Embryonic facial prominence (tissue), 1 donor: ENCODE results near the gene MTRFR.

Experiments used
- DNase-seq: peaks from one replicate; pipeline ENCODE4 v3.0.0-alpha.2; 2016; ENCODE audit errors: extremely low spot score

MTRFR gene

GRCh38 chr12:123270214-123271000 is 37.2 kb downstream of the MTRFR start:
- DNase-seq = no peak

DNA sequence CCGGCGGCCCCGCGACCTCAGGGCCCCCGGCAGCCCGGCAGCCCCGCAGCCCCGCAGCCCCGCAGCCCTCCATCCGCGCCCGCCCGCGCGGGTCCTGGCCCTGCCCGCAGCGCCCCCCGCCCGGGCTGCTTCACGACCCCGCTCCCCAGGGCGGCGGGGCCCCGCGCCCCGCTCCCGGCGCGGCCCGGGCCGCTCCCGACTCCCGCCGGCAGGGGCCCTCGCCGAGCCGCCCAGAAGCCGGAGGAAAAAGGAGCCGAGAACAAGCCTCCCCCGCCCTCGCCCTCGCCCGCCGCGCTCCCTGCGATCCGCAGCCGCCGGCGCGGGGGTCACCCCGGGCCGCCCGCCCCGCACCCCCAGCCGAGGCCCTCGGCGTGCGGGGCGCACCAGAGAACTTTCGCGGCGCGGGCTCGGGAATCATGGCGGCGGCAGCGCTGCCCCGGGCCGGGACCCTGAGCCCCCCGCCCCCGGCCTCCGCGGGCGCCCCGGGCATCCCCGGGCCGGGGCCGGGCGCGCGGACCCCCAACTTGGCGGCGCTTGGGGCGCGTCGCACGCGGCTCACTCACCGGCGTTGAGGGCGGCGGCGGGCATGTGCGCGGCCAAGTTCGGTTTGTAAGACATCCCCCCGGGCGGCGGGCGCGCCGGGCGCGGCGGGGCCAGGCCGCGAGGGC is 37.9 kb downstream of the MTRFR start:
- DNase-seq = no peak

GRCh38 chr12:123273166-123273565 is 39.9 kb downstream of the MTRFR start:
- no peak for DNase-seq

DNA sequence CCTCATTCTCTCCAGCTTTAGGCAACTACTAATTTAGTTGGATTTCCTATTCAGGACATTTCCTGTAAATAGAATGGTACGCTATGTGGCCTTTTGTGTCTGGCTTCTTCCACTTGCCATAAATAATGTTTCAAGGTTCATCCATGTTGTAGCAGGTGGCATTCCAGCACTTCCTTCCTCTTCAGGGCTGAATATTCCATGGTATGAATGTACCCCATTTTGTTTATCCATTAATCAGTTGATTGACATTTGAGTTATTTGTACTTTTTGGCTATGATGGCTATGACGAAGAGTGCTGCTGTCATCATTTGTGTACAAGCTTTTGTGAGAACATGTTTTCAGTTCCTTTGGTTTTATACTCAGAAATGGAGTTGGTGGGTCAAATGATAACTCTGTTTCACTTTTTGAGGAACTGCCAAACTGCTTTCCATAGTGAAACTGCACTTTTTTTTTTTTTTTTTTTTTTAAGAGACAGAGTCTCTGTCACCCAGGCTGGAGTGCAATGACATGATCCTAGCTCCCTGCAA is 44.9 kb downstream of the MTRFR start:
- no peak for DNase-seq

DNA sequence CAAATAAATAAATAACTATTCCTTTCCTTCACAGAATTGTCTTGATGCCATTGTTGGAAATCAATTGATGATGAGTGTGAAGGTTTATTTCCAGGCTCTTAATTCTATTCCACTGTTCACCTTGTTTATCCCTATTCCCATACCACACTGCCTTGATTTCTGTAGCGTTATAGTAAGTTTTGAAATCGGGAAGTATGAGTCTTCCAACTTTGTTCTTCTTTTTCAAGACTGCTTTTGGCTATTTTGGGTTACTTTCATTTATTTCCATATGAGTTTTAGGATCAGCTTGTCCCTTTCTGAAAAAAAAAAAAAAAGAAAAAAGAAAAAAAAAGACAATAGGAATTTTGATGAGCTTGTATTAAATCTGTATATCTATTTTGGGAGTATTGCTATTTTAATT is 47.7 kb downstream of the MTRFR start:
- no peak for DNase-seq

DNA sequence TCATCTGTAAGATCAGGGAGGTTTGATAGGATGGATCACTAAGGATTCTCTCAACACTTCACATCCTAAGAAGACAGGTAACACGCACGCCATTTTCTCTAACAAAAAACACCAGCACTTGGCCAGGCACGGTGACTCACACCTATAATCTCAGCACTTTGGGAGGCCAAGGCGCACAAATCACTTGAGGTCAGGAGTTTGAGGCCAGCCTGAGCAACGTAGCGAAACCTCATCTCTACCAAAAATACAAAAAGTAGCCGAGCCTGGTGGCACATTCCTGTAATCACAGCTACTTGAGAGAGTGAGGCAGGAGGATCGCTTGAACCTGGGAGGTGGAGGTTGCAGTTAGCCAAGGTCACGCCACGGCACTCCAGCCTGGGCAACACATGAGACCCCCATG is 48.9 kb downstream of the MTRFR start:
- no peak for DNase-seq

DNA sequence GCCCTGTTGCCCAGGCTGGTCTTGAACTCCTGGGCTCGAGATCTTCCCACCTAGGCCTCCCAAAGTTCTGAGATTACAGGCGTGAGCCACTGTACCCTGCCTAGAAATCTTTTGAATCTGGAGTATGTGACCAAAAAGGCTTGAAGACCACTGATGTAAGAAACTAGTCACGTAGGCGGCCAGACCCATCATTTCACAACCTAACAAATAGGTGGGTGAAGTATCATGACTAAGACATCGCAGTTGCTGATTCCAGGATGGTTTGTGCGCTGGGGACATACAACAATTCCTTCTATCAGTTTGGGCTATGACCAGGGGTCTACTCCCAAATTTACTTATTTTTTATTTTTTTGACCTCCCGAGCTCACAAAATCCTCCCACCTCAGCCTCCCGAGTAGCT is 50.2 kb downstream of the MTRFR start:
- no peak for DNase-seq

DNA sequence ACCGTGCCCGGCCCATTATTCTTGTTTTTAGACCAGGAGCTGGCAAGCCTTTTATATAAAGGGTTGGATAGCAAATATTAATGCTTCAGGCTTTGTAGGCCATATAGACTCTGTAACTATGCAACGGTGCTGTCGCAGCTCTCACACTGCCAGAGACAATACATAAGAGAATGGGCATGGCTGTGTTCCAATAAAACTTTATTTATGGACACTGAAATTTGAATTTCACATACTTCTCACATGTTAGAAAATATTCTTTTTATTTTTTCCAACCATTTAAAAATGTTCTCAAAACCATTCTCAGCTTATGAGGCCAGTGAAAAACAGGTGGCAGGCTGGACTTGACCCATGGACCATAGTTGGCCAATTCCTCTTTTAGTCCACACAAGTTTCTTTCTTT is 51.4 kb downstream of the MTRFR start:
- no peak for DNase-seq

DNA sequence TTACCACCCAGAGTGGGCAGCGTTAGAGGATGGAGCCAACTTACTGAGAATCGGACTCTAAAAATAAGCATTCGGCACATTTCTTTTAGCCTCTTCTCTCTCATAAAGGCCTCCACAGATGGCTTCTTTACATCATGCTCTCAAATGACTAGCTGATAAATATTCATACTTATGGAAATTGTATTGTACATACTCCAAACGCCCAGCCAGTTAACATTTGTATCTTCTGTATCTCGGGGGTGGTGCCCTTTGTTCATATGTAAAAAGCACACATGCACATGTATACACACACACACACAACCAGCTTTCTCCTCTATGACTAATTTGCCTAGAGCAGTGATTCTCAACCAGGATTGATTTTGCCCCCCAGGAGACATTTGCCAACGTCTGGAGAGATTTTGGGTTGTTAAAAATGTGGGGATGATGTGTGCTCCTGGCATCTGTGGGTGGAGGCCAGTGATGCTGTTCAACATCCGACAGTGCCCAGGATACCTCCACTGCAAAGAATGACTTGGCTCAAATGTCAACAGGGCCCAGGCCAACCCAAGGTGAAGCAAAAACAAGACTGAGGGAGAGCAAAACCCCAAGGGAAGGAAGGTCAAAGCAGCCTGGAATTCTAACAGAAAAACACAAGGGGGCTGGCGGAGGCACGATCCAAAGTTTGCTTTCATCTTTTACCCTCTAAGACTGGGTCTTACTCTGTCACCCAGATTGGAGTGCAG is 53.6 kb downstream of the MTRFR start:
- no peak for DNase-seq

GRCh38 chr12:123288751-123289346 is 55.6 kb downstream of the MTRFR start:
- DNase-seq = no peak

DNA sequence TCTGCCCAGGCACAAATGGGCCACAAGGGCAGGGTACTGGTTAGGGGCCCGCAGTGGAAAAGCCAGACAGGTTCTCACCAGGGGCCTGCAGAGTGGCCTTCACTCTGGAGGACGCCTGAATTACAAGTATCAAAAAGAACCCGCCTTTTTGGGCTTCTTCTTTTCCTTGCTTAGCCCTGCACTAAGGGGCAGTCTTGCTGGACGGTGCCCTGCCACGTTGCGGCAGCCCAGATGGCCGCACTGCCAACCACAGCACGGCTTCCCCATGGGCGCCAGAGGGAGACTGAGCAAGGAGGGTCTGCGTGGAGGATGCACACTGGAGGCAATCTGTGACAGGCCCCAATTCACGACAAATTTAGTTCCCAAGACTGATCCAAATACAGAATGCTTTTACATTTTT is 56.7 kb downstream of the MTRFR start:
- no peak for DNase-seq

- DNase-seq = no peak
Observed at GRCh38 chr12:123293178-123293760, 60.0 kb downstream of the MTRFR start.

DNA sequence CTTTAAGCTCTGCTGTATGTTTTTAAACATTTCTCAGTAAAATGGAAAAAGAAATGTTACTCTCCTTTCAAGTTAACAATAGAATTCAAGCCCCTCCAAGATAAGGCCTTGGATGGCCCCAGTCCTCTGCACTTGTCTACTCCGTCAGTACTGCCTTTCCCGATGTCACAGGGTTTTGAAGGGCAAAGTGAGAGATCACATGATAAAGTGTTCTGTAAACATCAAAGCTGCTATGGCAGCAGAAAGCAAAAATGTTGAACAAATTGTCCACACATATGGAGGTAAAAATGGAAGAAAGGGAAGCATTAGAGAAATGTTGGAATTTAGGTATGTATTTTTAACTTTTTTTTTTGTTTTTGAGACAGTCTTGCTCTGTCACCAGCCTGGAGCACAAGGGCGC is 71.9 kb downstream of the MTRFR start:
- DNase-seq = no peak

DNA sequence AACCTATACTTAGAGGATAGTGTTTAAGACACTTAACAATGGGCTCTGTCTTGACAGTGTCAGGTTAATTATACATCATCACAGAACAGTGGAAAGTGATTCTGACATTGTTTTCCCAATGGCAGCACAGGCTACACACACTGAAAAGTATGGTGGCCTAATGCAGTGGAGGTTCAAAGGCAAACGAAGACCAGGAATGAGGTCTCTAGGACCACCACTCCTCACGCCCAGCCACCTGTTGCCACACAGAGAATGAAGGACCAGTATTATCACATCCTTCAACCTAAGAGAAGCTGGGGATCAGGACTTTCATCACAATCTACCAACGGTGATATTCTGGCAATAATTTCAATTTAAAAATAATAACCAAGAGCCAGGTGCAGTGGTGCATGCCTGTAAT is 73.0 kb downstream of the MTRFR start:
- no peak for DNase-seq
